Measurements from ENCODE around the gene CCNT1.
"Not testable (repeated sequence)": the region's sequence is repeated elsewhere in the genome, so short reads cannot be mapped to it uniquely, and the experiment has no call there.

CCNT1 gene

DNA sequence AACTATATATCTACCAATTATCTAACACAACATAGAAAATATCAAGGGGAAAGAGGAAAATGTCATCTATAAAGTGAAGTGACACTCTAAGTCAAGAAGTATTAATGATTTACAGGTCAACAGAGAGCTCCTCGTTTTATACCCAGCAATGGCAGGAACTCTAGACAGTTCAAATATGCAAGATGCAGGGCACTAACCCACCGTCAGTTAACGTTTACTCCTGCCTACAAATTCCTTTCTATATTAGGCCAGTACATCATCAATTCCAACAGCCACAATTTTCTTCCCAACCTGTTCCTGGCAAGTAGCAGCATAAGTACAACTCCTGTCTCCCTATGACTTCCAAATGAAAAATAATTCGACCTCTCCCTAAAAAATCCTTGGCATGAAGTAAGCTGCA is 25.5 kb downstream of the CCNT1 start:
- DNase-seq = no peak

DNA sequence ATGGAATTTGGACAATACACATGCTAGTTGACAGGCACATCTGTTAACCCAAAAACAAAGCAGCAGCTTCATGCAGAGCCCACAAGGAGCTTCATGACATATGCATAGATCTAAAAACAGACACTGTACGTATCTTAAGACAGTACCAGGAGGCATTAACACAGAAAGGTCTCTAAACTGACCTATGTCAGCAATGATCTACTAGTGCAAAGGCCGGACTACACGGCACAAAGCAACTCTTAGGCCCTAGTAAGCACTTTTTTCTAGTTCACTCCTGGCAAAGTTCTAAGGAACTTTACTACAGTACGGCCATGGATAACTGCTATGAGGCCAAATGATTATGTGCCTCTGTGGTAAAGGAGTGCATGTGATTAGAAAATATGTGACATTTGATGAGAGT is 26.1 kb downstream of the CCNT1 start:
- no peak for DNase-seq

DNA sequence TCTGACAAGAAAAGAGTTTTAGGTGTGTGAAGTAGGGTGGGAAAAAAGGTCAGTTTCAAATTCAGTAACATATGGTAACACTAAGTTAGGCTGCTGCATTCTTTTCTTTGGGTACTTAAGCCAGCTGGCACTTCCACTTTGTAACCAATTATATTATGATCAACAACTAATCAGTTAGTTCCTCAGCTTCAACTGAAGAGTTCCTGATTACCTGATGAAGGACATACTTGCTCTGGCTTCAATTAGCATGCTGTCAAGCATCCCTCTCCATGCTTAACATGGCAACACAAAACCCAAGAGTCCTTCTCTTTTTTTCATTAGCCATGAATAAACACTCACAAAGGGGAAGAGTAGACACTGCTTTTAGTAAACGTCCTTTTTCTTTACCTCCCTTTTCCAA is 27.7 kb downstream of the CCNT1 start:
- DNase-seq = no peak

DNA sequence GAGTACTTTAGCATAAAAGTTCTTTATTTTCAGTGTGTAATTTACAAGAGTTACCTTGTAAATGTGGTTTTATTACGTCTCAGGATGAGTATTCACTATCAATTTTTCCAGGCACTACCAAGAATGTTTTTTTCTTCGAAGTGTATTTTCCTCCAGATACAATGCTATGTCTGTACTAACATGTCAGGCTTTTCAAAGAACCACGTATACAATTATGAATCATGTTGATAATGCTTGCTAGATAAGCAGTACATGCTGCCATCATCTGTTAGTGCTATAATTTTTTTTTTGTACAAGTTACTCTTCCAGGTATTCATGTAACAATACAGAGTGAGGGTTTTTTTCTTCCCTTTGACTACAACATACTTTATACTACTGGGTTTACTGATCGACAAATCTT is 28.9 kb downstream of the CCNT1 start:
- no peak for DNase-seq

DNA sequence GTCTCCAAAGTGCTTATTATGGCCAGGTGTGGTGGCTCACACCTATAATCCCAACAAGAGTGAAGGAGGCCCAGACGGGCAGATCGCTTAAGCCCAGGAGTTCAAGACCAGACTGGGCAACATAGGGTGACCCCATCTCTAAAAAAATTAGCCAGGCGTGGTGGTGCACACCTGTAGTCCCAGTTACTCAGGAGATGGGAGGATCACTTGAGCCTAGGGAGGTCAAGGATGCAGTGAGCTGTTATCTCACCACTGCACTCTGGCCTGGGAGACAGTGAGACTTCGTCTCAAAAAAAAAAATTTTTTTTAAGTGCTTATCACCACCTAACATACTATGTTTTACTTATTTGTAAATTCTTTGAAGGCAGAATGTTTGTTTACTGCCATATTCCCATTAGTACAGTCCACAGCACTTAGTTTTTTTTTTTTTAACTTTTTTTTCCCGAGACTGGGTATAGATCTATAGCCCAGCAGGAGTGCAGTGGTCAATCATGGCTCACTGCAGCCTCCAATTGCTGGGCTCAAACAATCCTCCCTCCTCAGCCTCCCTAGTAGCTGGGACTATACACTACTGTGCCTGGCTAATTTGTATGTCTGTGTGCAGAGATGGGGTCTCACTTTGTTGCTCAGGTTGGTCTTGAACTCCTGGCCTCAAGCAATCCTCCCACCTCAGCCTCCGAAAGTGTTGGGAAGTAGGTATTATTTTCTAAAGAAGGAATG is 29.7 kb downstream of the CCNT1 start:
- DNase-seq = no peak

DNA sequence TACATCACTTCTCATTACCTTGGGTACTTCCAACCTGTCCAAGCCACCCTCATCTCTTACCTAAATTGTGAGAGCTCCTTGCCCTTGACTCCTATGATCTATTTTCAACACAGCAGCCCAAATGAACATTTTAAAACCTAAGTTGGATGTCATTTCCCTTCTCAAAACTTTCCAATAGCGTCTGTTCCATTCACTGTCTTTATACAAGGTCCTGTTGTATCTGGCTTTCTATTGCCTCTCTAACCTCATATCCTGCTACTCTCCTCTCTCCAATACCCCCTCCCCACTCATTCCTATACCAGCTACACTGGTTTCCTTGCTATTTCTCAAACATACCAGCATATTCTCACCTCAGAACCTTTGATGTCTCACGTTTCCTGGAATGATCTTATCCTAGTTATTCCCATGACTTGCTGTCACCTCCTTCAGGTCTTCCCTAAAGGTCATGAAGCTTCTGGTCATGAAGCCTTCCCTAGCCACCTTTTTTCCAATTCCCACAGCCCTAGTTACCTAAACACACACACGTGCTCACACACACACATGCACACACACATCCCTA is 30.4 kb downstream of the CCNT1 start:
- DNase-seq = no peak

DNA sequence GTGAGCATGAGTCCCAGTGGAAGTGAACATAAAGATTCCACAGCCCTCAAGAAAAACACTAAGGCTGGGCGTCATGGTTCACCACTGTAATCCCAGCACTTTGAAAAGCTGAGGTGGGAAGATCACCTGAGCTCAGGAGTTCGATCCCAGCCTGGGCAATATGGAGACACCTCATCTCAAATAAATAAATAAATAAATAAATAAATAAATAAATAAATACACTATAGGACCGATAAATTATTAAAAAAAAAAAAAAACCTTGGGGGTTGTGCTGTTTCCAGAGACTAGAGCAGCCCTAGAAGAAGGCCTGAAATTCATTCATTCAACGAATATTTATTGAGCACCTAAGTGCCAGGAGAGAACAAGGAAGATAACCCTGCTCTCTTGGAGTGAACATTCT is 33.0 kb downstream of the CCNT1 start:
- DNase-seq = no peak

DNA sequence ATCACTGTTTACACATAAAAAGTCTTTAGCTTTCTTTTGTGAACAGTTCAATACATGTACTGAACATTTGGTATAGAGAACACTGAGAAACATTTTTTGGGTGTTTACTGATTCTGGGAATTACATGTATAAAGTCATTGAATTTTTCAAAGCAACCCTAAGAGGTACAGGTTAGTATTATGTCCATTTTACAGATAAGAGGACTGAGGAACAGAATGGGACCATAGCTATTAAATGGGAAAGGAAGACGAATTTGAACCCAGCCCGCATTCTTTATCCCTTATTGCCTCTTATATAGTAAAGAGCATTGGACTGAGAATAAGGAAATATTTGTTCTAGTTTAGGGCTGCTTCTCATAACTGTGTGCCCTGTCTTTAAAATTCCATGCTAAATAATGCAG is 33.6 kb downstream of the CCNT1 start:
- no peak for DNase-seq

DNA sequence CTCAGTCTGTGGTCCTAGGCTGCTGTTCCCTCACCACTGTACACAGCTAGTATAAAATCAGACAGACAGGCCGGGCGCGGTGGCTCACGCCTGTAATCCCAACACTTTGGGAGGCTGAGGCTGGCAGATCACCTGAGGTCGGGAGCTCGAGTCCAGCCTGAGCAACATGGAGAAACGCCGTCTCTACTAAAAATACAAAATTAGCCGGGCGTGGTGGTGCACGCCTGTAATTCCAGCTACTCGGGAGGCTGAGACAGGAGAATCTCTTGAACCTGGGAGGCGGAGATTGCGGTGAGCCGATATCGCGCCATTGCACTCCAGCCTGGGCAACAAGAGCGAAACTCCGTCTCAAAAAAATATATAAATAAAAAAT is 34.0 kb downstream of the CCNT1 start:
- DNase-seq = not testable (repeated sequence)

DNA sequence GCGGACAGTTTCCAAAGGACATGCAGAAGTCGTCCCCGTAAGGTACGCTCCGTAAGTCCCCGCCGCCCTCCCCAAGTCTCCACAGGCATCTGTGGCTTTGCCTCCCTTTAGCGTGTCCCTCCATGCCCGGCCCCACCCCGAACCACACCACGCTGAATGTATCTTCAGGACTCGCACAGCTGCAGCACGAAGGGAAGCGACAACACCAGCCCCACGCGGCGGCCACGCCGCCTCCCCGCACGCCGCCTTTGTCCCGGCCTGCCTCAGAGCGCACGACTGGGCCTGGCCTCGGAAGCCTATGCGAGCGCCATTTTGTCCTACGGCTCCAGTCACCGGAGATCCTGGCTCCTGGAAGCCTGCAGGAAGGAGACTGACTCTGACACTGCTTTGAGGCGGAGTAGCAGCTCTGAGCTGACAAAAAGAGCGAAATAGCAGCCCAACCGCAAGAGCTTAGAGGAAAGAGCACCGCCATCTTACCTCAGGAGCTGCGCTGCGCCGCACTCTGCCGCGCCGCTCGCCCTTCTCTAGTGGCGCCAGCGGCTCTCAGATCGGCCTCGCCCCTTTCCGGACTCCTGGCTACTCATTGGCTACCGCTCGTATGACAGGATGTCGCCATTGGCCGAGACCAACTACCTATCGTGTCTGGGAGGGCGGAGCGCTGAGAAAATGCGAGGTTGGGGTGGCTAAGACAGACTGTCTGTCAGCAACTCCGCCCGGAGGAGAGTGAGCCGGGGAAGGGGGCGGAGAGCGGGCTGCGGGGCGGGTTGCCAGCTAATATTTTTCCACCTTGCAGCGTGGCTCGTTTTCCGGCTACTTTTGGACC is 34.6 kb downstream of the CCNT1 start, which contains the start of gene KANSL2:
Gene KANSL2 (minus strand): TSS at position 529 of the 823 bp plus-strand sequence. CDS start 606 bp downstream, outside the sequence.
- DNase-seq = peak; percentile 97 to 98

DNA sequence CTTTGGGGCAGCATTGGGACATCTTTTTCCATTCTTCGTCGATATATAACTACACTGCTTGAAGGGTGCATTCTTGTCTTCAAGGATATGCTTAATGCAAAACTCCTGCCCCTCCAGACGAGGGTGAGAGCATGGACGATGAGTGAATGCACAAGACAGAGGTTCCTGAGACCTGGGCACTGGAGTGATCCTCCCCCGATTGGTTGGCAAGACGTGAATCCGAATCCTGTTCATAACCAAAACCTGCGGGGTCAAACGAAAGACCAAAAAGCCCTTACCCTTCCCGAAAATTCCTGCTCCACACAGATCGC is 35.2 kb downstream of the CCNT1 start:
- DNase-seq = peak in 1 of 2 experiments; percentile 22

DNA sequence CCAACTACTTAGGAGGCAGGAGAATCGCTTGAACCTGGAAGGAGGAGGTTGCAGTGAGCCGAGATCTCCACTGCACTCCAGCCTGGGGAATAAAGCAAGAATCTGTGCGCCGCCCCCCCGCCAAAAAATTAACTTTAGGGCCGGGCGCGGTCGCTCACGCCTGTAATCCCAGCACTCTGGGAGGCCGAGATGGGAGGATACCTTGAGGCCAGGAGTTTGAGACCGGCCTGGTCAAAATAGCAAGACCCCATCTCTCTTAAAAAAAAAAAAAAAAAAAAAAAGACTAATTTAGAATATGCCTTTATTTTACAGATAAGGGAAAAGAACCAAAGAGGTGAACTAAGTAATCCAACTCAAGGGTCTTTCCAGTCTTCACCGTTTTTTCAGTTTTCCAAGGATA is 35.6 kb downstream of the CCNT1 start:
- DNase-seq = no peak

DNA sequence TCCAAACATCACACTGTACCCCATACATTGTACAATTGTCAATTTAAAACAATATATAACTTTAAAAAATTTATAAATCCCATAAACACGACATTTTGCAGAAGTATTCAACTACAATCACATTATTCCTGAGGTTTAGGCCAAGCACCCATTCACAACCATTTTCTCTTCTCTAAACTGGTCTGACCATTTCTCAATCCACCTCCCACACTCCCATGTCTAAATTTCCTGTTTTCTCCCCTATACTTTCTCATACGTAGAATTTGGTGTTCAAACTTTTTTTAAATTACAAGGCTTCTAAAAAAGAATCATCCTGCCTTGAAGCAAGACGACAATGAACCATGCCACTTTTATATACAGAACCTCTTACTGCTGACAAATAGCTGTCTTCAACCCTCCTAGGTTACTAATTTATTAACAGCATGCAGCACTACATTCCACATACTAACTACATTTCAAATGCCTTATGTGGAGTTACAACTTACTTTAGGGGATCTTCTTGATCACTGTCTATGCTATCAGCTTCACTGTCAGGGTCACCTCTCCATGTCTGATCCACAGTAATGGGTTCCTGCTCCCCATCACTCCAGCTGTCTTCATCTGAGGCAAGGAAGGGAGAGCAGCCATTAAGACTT is 37.8 kb downstream of the CCNT1 start:
- no peak for DNase-seq

DNA sequence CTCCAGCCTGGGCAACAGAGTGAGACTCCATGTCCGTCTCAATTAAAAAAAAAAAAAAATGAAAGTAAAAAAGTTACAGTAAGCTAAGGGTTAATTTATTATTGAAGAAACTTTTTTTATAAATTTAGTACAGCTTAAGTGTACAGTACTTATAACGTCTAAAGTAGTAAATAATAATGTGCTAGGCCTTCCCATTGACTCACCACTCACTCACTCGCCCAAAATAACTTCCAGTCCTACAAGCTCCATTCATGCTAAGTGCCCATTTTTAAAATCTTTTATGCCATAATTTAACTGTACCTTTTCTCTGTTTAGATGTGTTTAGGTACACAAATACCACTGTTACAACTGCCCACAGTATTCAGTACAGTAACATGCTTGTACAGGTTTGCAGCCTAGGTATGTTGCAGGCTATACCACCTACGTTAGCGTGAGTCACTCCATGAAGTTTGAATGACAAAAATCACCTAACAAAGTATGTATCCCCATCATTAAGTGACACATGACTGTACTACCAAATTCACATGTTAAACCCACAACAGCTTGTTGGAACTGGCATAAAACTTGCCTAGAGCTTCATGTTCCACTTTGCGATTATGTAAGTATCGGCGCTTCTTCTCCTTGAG is 45.2 kb downstream of the CCNT1 start:
- DNase-seq = no peak

DNA sequence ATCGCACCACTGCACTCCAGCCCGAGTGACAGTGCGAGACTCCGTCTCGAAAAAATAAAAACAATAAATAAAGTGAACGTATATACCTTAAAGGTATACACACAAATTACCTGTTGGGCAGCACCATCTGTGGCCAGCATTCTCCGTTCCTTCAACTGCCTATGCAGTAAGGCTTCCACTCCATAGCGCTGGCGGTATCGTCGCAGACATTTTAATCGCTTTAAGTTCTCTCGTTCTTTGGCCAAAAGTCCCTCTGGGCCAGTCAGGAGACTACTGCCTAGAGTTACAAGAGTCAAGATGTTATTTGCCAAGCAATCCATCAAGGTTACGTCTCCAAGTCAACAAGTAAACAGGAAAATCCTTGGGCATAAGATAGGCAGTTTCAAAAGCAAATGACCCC is 47.5 kb downstream of the CCNT1 start:
- DNase-seq = no peak

DNA sequence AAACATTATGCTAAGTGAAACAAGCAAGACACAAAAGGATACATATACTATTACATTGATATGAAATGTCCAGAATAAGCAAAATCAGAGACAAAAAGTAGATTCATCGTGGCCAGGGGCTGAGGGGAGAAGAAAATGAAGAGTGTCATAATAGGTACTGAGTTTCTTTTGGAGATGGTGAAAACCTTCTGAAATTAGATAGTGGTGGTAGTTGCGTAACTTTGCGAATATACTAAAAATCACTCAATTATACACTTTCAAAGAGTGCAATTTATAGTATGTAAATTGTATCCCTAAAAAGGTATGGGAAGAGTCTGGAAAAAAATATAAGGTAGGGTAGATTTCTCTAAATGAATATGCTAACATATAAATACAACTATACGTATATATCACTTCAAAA is 56.6 kb downstream of the CCNT1 start:
- no peak for DNase-seq

DNA sequence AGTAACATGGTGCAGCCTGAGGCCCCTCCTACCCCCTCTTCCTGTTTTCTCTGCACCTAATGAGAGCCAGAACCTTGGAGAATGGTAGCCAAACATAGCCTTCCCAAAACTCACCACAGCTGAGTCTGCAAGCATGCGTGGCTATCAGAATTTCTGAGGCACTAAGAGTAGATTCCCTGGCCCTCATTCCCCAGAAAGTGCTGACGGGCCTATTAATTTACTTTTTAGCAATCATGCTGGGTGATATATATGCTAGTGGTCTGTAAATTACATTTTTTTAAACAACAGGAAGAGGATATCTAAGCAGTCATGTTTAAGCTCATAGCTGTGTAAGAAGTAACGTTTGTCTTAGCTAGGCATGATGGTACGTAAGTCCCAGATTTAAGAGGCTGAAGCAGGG is 64.8 kb downstream of the CCNT1 start:
- DNase-seq = no peak

DNA sequence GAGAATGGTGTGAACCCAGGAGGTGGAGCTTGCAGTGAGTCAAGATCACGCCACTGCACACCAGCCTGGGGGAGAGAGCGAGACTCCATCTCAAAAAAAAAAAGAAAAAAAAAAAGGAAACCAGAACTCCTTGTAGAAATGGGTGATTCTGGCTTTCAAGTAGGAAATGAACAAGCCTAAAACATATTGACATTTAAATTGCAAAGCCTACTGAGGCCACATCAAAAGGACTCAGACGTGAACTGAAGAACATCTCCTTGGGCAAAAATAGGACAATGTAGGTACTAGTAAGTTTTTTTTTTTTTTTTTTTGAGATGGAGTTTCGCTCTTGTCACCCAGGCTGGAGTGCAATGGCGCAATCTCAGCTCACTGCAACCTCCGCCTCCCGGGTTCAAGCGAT is 71.2 kb downstream of the CCNT1 start:
- DNase-seq = not testable (repeated sequence)

DNA sequence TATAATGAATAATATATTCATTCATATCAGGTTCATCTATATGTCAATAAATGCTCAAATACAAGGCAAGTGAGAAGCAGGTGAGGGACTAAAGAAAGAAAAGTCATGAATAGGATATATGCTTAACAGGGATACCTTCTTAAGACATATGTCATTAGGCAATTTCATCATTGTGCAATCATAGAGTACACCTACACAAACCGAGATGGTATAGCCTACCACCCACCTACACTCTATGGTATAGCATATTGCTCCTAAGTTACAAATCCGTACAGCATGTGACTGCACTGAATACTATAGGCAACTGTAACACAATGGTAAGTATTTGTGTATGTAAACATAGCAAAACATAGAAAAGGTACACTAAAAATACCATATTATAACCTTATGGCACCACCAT is 73.5 kb downstream of the CCNT1 start:
- no peak for DNase-seq

DNA sequence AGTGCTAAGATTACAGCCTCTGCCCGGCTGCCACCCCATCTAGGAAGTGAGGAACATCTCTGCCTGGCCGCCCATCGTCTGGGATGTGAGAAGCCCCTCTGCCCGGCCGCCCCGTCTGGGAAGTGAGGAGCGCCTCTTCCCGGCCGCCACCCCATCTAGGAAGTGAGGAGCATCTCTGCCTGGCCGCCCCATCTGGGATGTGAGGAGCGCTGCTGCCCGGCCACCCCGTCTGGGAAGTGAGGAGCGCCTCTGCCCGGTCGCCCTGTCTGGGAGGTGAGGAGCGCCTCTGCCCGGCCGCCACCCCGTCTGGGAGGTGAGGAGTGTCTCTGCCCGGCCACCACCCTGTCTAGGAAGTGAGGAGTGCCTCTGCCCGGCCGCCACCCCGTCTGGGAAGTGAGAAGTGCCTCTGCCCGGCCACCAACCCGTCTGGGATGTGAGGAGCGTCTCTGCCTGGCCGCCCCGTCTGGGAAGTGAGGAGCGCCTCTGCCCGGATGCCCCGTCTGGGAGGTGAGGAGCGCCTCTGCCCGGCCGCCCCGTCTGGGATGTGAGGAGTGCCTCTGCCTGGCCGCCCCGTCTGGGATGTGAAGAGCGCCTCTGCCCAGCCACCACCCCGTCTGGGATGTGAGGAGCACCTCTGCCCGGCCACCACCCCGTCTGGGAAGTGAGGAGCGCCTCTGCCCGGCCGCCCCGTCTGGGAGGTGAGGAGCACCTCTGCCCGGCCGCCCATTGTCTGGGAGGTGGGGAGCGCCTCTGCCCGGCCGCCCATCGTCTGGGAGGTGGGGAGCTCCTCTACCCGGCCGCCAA is 74.6 kb downstream of the CCNT1 start:
- DNase-seq = not testable (repeated sequence)

DNA sequence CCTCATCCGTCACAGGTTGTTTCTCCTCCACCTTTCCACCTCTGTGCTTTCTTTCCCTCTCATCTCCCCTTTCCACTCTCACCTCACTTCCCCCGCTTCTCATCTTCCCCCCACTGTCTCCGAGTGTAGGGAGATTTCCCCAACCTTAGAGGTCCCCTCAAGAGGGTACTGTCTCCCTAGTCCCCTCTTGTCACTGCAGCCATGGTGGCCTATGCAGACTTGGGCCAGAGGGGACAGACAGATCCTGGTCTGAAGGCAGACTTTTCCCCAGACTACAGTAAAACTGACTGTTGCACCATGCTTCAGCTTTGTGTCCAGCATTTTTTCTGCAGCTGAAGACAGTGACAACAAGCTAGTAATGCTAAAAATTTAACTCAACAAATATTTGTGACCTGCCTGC is 75.7 kb downstream of the CCNT1 start:
- no peak for DNase-seq

DNA sequence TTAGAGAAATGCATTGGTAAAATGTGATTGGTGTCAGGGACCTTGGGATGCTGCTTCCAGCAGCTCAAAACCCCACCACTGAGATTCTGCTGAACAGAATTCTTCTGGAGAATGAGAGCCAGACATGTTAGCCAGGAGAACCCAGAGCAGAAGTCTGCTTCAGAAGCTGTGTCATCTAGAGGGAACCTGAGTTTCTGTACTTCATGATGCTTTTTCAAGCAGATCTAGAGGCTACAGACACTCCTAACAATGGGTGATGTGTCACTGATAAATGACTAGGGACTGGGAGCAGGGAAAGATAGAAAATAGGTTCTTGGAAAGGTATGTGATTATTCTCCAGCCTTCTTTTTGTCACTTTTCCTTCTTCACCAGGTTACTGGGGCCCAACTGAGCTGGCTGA is 76.1 kb downstream of the CCNT1 start:
- DNase-seq = no peak
